ENCODE measurements around the gene RTN4.
"Not testable (repeated sequence)": the region's sequence is repeated elsewhere in the genome, so short reads cannot be mapped to it uniquely, and the experiment has no call there.

The RTN4 gene

GRCh38 chr2:55050100-55050994 lies at the start of gene RTN4:
Gene RTN4, minus strand, starts transcription at chr2:55050451. Its CDS starts 151 bp downstream, at chr2:55050300.
- DNase-seq (ENCODE audit: low spot score): peak; percentile 95

- DNase-seq (ENCODE audit: low spot score): no peak
Observed at GRCh38 chr2:55099493-55099877, 49.2 kb upstream of the RTN4 start.

- no peak for DNase-seq (ENCODE audit: low spot score)
Observed at GRCh38 chr2:55097461-55098410, 47.5 kb upstream of the RTN4 start.

GRCh38 chr2:55097082-55097460 lies 46.8 kb upstream of the RTN4 start:
- no peak for DNase-seq (ENCODE audit: low spot score)

GRCh38 chr2:55096586-55096985 lies 46.3 kb upstream of the RTN4 start:
- no peak for DNase-seq (ENCODE audit: low spot score)

GRCh38 chr2:55093381-55093780 lies 43.1 kb upstream of the RTN4 start:
- DNase-seq (ENCODE audit: low spot score): no peak

GRCh38 chr2:55092439-55092838 lies 42.2 kb upstream of the RTN4 start:
- DNase-seq (ENCODE audit: low spot score): no peak

GRCh38 chr2:55091681-55092080 lies 41.4 kb upstream of the RTN4 start:
- not testable (repeated sequence) for DNase-seq (ENCODE audit: low spot score)

- no peak for DNase-seq (ENCODE audit: low spot score)
Observed at GRCh38 chr2:55090702-55091101, 40.5 kb upstream of the RTN4 start.

GRCh38 chr2:55089726-55090125 lies 39.5 kb upstream of the RTN4 start:
- no peak for DNase-seq (ENCODE audit: low spot score)

GRCh38 chr2:55088400-55088799 lies 38.1 kb upstream of the RTN4 start:
- DNase-seq (ENCODE audit: low spot score): no peak

- DNase-seq (ENCODE audit: low spot score): no peak
Observed at GRCh38 chr2:55087936-55088335, 37.7 kb upstream of the RTN4 start.

- DNase-seq (ENCODE audit: low spot score): no peak
Observed at GRCh38 chr2:55087501-55087900, 37.2 kb upstream of the RTN4 start.

- no peak for DNase-seq (ENCODE audit: low spot score)
Observed at GRCh38 chr2:55085113-55086040, 35.1 kb upstream of the RTN4 start.

GRCh38 chr2:55084641-55085040 lies 34.4 kb upstream of the RTN4 start:
- DNase-seq (ENCODE audit: low spot score): no peak

- no peak for DNase-seq (ENCODE audit: low spot score)
Observed at GRCh38 chr2:55080204-55080738, 30.0 kb upstream of the RTN4 start.

- no peak for DNase-seq (ENCODE audit: low spot score)
Observed at GRCh38 chr2:55078956-55079355, 28.7 kb upstream of the RTN4 start.

- DNase-seq (ENCODE audit: low spot score): no peak
Observed at GRCh38 chr2:55076721-55077120, 26.5 kb upstream of the RTN4 start.

- DNase-seq (ENCODE audit: low spot score): not testable (repeated sequence)
Observed at GRCh38 chr2:55076019-55076418, 25.8 kb upstream of the RTN4 start.

- DNase-seq (ENCODE audit: low spot score): no peak
Observed at GRCh38 chr2:55073000-55073983, 23.0 kb upstream of the RTN4 start.

Measured in AG08396 (cell line).